GM12872 (cell line): Measurements from ENCODE around the gene SPATA24.

Experiments
- CTCF ChIP-seq: IDR thresholded peaks from 3 replicates; pipeline ENCODE4 v1.5.1; 2011; ENCODE audit warnings: low read depth, mild to moderate bottlenecking, low read length, moderate library complexity; ENCODE audit not compliant: insufficient read depth

SPATA24 gene

DNA sequence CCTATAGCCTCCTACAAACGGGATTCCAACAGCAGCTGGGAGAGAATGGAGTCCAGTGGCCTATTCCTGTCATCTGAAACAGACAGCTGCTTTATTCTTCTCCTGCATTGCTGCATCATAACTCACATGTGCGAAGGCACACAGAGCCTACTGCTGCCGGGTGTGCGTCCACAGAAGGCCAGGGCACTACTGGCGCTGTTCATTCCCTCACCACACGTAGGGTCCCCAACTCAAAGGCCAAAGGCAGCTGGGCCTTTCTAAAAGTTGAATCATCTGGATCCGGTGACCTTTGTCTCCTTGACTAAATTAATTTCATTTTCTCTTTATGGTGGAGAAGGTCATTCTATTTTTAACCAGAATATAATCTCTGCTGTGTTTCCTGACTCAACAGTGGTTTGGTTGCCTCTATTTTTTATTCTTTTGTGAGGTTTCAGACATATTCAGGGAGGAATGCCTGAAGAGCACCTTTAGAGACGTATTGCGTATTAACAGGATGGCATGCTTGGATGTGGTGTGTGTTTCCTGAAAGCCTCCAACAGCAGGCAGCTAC is 10.8 kb upstream of the SPATA24 start:
- no peak for TF ChIP-seq CTCF

GRCh38 chr5:139413963-139414362 is 10.1 kb upstream of the SPATA24 start:
- no peak for TF ChIP-seq CTCF

GRCh38 chr5:139413153-139413552 is 9.3 kb upstream of the SPATA24 start:
- TF ChIP-seq CTCF: no peak

GRCh38 chr5:139410993-139411828 is 7.3 kb upstream of the SPATA24 start:
- TF ChIP-seq CTCF: no peak

DNA sequence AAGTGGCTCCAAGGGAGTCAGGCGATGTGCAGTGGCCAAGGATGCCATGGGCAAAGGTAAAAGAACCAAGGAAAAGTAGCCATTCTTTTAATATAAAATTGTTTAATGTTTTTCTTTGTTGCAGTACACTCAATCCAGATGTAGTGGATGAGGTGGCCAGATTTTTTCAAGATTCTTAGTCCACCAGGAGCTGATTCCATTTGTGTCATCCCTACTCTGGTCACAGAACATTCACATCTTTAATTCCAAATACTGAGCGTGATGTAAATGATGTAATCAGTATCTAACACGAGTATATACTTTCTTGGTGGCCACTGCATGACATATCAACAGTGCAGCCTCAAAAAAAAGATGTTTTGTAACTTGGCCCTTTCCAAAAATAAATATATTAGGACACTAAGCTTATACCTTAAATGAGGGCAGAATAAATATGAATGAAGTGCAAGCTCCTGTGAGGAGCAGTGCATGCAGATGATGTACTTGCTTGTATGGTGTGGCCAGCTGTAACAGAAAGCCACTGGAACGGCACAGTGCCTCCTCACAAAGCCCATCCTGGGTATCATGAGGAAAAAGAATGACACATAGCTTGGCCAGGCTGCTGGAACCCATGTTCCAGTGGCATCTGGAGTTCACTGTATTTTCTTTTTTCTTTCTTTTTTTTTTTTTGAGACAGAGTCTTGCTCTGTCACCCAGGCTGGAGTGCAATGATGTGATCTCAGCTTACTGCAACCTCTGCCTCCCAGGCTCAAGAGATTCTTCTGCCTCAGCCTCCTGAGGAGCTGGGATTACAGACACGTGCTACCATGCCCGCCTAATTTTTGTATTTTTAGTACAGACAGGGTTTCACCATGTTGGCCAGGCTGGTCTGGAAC is 6.5 kb upstream of the SPATA24 start:
- TF ChIP-seq CTCF: no peak

- no peak for TF ChIP-seq CTCF
These were observed 4.3 kb upstream of the SPATA24 start for GRCh38 chr5:139408191-139408590.

- no peak for TF ChIP-seq CTCF
These were observed 3.6 kb upstream of the SPATA24 start for GRCh38 chr5:139407517-139407916.
